Ovary (tissue), 1 donor: Measurements from ENCODE around the gene MBP.

Source experiments
- EP300 ChIP-seq: sonication (generic); formaldehyde crosslinking; IDR thresholded peaks from one replicate; pipeline ENCODE4 v1.6.1; 2017; ENCODE audit warnings: antibody characterized with exemption
- POLR2A ChIP-seq: fragments of 450-650 bp; IDR thresholded peaks from one replicate; pipeline ENCODE4 v1.6.1; 2017; ENCODE audit warnings: antibody characterized with exemption, mild to moderate bottlenecking, moderate library complexity

DNA sequence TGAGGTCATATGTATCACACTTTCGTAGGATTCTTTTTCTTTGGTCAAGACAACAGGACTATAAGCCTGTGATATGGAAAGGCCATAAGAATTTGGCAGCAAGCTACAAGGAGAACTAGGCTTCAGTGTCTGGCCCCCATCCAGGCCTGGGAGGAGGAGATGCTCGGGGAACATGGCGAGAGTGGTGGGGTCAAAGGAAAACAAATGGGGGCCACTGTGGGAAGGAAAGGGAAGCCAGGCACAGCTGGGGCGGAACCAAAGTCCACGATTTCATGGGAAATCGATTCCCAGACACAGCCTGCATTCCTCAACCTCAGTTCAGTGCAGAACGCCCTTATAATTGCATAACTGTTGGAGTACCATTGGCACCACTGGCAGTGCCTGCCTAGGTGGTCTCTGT, 58.2 kb downstream of the MBP start:
- TF ChIP-seq EP300 (no peak), POLR2A (no peak)
